GM18873 (cell line): Measurements from ENCODE around the gene PPEF2.
"Not testable (repeated sequence)": the region's sequence is repeated elsewhere in the genome, so short reads cannot be mapped to it uniquely, and the experiment has no call there.

ENCODE experiments used
- ATAC-seq: cut with Tn5 transposase; IDR thresholded peaks from one replicate; pipeline ENCODE4 v1.9.1; 2021; ENCODE audit warnings: mild to moderate bottlenecking, moderate library complexity, moderate number of reproducible peaks; ENCODE audit not compliant: unreplicated experiment, low FRiP score

The PPEF2 gene

GRCh38 chr4:75902352-75902751 lies at the start of gene PPEF2:
Gene PPEF2, minus strand, starts transcription at chr4:75902452. Its CDS starts 6,127 bp downstream, at chr4:75896325.
- no peak for ATAC-seq

- ATAC-seq: no peak
These were observed 48.1 kb upstream of the PPEF2 start for GRCh38 chr4:75950213-75950815.

- peak; percentile 81 for ATAC-seq
These were observed 46.7 kb upstream of the PPEF2 start for GRCh38 chr4:75948822-75949444.

- ATAC-seq: peak; percentile 60
These were observed 38.5 kb upstream of the PPEF2 start, which contains the start of gene NAAA for GRCh38 chr4:75940692-75941253. Gene NAAA, minus strand, starts transcription at chr4:75941013. Its CDS starts 64 bp downstream, at chr4:75940949.

- ATAC-seq: peak; percentile 48
These were observed 37.8 kb upstream of the PPEF2 start for GRCh38 chr4:75939890-75940691.

- no peak for ATAC-seq
These were observed 33.4 kb upstream of the PPEF2 start for GRCh38 chr4:75935628-75936027.

GRCh38 chr4:75930152-75930551 lies 27.9 kb upstream of the PPEF2 start:
- no peak for ATAC-seq

GRCh38 chr4:75924916-75925315 lies 22.7 kb upstream of the PPEF2 start:
- ATAC-seq: not testable (repeated sequence)

- no peak for ATAC-seq
These were observed 22.1 kb upstream of the PPEF2 start for GRCh38 chr4:75924309-75924827.

GRCh38 chr4:75922588-75922987 lies 20.3 kb upstream of the PPEF2 start:
- no peak for ATAC-seq

- no peak for ATAC-seq
These were observed 19.7 kb upstream of the PPEF2 start for GRCh38 chr4:75921910-75922309.

GRCh38 chr4:75920327-75920726 lies 18.1 kb upstream of the PPEF2 start:
- no peak for ATAC-seq

GRCh38 chr4:75919920-75920319 lies 17.7 kb upstream of the PPEF2 start:
- ATAC-seq: no peak

GRCh38 chr4:75916091-75916661 lies 13.9 kb upstream of the PPEF2 start:
- peak; percentile 74 for ATAC-seq

GRCh38 chr4:75912968-75913367 lies 10.7 kb upstream of the PPEF2 start:
- no peak for ATAC-seq

GRCh38 chr4:75910831-75911230 lies 8.6 kb upstream of the PPEF2 start:
- ATAC-seq: not testable (repeated sequence)

GRCh38 chr4:75909405-75909804 lies 7.2 kb upstream of the PPEF2 start:
- ATAC-seq: no peak

GRCh38 chr4:75908555-75908954 lies 6.3 kb upstream of the PPEF2 start:
- ATAC-seq: no peak

- ATAC-seq: no peak
These were observed 5.7 kb upstream of the PPEF2 start for GRCh38 chr4:75907966-75908365.

- ATAC-seq: no peak
These were observed 1.8 kb upstream of the PPEF2 start for GRCh38 chr4:75904076-75904475.

- ATAC-seq: no peak
These were observed 3.7 kb downstream of the PPEF2 start for GRCh38 chr4:75898536-75898935.
